Uterus (tissue), 2 donors: ENCODE measurements around the gene STAC2.

Source experiments
- CTCF ChIP-seq, 4 experiments: fragments of 200-600 bp in 2 of 4; fragments of 450-650 bp in 2 of 4; sonication (generic) in 2 of 4; IDR thresholded peaks; one replicate each; pipeline ENCODE4 v1.5.1; 2016 to 2019; ENCODE audit warnings: antibody characterized with exemption in 4 of 4, mild to moderate bottlenecking in 2 of 4, moderate library complexity in 1 of 4
- POLR2A ChIP-seq, 2 donors: fragments of 450-650 bp; IDR thresholded peaks; one replicate each; pipeline ENCODE4 v1.6.1; 2016; ENCODE audit warnings: antibody characterized with exemption in 2 of 2, mild to moderate bottlenecking in 1 of 2, moderate library complexity in 1 of 2

- TF ChIP-seq CTCF (IDR thresholded peaks at IDR 0.05) (no peak), POLR2A (IDR thresholded peaks at IDR 0.05) (no peak)
Measured at GRCh38 chr17:39251997-39252396, 26.3 kb upstream of the STAC2 start.
